GM19035 (cell line): ENCODE results near the gene ZNF664.

Source experiments
- ATAC-seq: cut with Tn5 transposase; IDR thresholded peaks from one replicate; pipeline ENCODE4 v1.9.1; 2021; ENCODE audit not compliant: unreplicated experiment

ZNF664 gene

GRCh38 chr12:124007826-124008570 is 35.0 kb downstream of the ZNF664 start:
- no peak for ATAC-seq

- no peak for ATAC-seq
These were observed 35.6 kb downstream of the ZNF664 start for GRCh38 chr12:124008595-124008994.

DNA sequence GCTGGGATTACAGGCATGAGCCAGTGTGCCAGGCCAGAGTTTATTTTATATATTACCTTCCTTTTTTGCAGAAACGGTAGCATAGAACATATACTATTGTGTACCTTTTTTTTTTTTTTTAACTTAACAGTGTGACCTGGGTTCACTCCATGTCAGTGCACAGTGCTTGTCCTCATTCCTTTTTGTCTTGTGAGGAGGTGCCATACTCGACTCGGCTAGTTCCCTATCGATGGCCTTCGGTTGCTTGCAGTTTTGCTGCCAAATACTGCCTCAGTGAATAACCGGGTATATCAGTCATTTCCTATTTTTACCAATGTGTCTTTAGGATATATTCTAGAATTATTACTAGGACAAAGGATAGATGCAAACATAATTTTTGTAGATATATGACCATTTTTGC is 36.8 kb downstream of the ZNF664 start:
- ATAC-seq, result no peak

DNA sequence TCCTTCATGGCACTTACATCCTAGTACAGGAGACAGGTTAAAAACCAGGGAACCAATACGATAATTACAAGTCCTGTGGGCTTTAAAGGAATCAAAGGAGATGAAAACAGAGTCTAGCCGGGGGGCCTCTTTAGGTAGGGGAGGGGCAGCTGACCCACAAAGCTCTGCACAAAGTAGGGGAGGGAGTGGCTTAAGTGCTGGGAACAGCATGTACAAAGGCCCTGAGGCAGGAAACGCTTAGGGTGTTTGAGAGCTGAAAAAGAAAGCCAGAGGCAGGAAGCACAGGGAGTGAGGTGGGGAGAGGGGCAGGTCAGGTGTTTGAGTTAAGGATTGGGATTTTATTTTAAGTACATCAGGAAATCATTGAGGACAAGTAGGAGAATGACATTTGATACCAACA is 37.7 kb downstream of the ZNF664 start:
- no peak for ATAC-seq

DNA sequence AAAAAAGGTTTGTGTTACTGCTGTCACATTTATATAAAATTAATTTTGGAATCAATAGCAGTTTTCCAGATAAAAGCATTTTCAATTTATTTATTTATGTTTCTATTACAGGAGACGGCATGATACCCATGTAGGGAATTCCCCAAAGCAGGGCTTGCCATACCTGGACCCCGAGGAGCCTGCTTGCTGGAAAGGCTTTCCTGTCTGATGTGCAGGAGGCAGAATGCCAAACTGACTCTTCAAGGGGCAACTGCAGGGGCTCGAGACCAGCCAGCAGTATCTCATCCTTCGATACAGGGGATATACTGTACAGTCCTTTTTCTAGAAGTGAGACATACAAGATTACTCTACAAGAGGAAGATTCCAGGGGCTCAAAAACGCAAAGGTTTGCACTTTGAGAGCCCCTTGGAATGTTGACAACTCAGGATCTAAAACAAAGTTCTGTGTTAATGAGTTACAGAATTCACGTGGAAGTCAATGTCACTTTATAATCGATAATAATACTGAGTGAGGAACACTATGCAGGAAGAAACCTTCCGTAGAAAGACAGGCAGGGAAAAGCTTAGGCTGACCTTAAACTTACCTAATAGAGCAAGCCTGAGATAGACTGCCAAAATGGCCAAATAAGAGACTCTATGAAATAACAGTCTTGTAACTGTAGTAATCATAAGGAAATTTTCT is 38.6 kb downstream of the ZNF664 start:
- no peak for ATAC-seq

GRCh38 chr12:124013073-124013472 is 40.1 kb downstream of the ZNF664 start:
- no peak for ATAC-seq

GRCh38 chr12:124015494-124016461 is 42.8 kb downstream of the ZNF664 start:
- no peak for ATAC-seq

DNA sequence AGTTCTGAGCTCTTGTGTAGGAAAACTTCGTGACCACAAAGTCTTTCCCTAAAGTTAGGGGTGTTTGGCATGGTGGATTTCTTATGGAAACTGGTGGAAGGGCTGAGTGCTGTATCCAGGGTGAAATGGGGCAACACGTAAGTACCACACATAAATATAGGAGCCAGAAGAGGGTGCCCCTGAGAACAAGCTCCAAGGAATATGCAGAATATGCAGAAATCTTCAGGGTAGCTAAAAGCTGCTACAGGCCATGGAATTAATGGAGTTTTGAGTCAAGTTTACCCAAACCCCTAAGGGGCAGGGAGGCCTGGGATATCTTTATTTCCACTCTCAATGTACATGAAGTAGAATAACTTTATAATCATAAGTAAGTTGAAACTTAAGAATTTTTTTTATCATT is 44.0 kb downstream of the ZNF664 start:
- no peak for ATAC-seq

- ATAC-seq, result no peak
These were observed 45.5 kb downstream of the ZNF664 start for GRCh38 chr12:124018539-124018938.

GRCh38 chr12:124019115-124019514 is 46.1 kb downstream of the ZNF664 start:
- no peak for ATAC-seq

DNA sequence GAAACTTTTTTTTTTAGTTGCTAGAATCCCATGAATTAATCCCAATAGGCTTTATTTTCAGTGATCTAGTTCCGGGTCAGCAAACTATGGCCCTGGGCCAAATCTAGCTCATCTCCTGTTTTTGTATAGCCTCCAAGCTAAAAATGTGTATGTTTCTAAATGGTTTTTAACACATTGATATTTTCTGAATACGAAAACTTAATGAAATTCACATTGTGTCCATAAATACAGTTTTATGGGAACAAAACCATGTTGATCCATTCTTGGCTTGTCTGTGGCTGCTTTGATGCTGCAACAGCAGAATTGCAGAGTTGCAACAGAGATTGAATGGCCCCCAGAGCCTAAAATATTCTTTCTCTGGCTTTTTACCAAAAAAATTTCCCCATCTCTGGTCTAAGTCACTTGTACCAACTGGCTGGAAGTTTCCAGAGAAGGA is 47.5 kb downstream of the ZNF664 start:
- no peak for ATAC-seq

DNA sequence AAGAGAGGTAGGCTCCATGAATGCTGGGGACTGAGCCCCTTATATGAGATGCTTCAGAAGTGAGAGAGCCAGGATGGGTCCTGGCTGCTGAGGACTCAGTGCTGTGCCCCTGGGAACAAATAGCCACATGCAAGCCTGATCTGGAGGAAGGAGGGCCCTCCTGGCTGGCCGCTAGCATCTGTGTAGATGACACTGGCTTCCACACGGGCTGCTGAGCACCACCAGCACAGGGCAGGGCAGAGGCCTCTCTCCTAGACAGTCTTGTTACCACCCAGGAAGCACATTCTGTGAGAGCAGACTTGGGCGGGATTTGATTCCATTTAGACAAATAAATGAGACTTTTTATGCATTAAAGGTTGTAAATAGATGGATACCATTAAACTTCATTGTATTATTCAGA is 48.0 kb downstream of the ZNF664 start:
- ATAC-seq, result no peak

- ATAC-seq, result no peak
These were observed 49.1 kb downstream of the ZNF664 start for GRCh38 chr12:124022161-124022560.

DNA sequence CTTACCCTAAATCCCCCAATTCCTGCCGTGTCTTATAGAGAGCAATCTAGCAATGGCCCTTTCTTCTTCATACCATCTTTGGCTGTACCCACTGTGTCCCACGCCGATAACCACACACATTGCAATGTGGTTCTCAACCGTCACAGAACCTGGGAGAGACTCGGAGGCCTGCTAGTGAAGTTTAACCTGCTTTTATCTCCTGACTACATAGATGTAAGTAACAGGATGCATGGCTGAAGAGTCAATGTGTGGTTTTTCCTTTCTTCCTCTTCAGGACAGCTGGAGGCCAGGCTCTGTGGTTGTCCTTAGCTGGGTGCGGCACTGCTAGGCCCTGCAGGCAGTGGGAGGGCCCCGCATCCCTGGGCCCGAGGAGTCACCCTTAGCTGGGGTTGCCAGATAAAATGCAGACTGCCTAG is 51.3 kb downstream of the ZNF664 start:
- no peak for ATAC-seq

- ATAC-seq, result no peak
These were observed 51.8 kb downstream of the ZNF664 start for GRCh38 chr12:124024776-124025175.

DNA sequence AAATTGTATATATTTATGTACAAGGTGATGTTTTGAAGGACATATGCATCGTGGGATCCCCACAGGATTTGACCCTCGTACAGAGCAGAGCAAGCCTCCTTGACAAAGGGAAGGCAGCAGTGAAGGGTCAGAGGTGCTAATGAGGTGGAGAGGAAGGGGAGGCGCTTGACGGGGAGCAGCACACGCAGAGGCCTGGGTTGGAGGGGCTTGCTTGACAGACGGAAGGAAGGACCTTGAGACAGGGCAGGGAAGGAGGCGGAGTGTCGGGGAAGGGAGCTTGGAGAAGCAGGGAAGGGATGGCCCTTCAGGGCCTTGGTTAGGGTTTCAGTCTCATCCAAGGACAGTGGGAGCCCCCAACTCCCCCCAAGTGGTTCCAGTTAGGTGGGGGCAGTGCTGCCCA is 52.6 kb downstream of the ZNF664 start:
- ATAC-seq, result no peak

DNA sequence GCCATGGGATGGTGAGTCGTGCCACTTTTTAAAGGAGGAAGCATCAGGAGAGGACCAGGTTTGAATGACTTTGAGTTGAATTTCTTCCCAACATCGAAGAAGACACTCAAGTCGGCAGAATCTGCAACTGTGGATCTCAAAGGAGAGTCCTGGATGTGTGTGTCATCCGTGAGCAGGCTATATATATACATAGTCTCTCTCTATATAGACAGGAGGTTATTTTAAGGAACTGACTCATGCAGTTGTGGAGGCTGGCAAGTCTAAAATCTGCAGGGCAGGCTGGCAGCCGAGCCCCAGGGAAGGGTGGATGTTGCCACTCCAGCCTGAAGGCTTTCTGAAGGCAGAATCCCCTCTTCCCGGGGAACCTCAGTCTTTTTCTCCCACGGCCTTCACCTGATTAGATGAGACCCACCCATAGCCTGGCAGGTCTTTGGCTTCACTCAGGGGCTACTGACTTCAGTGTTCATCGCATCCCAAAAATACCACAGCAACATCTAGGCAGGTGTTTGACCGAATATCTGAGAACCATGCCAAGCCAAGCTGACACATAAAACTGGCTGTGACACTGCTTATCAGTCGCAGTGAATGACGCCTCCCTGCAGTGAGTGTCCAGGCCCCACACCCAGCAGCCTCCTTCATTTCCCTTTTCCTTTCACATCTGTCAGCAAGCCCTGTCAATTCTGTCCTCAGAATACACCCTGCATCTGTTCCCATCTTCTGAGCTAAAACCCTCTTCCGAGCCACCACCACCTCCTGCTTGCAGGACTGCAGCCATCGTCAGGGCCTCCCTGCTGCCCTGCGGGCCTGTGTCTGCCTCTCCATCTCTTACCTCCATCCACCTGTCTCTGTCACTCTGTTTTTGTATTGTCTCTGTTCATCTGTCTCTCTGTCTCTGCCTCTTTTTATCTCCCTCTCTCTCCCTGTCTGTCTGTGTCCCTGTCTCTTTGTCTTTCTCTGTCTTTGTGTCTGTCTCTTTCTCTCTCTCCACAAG is 54.0 kb downstream of the ZNF664 start:
- no peak for ATAC-seq

GRCh38 chr12:124027753-124028554 is 54.9 kb downstream of the ZNF664 start:
- no peak for ATAC-seq

GRCh38 chr12:124028555-124028925 is 55.5 kb downstream of the ZNF664 start:
- ATAC-seq, result no peak
